NCI-H187 (cell line): Measurements from ENCODE around the gene IQSEC3.
A peak's percentile ranks its signal among the peaks of the same experiment; 100 is the strongest.
"Not testable (repeated sequence)": the region's sequence is repeated elsewhere in the genome, so short reads cannot be mapped to it uniquely, and the experiment has no call there.

Source experiments
- DNase-seq, 2 experiments: peaks; one replicate each; lab custom pipeline; 2025; lab: John Stamatoyannopoulos, UW

IQSEC3 gene

GRCh38 chr12:214003-214741 lies 147.6 kb downstream of the IQSEC3 start, which contains the start of gene SLC6A12:
Gene SLC6A12 (minus strand): TSS chr12:214157. CDS start chr12:209986, 4,171 bp downstream.
- no peak for DNase-seq

DNA sequence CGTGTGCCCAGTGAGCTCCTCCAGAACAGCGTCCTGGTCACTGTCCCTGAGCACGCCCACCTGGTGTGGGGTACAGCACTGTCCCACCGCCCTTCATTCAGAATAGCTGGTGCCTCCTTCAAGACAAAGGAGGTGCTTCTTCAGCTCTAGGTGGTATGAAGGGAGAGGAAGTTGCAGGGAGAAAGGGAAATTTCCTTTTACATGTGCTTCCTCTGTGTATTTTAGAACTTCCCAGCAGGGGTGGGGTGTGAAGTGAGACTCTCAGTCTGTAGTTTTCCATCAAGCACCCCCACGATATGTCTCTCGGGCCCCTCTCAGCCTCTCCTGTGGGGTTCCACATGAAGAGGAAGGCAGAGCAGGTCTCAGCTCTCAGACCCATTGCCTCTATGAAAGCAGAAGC lies 148.5 kb downstream of the IQSEC3 start:
- DNase-seq = no peak

DNA sequence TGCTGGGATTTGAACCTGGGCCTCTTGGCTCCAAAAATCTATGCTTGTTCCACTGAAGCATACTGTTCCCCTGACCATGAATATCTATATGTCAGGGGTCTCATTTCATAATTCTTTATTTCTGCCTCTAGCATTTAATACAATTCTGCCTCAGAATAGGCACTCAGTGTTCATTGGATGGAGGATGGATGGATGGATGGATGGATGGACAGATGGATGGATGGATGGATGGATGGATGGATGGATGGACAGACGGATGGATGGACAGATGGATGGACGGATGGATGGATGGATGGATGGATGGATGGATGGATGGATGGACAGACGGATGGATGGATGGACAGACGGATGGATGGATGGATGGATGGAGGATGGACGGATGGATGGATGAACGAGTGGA lies 150.5 kb downstream of the IQSEC3 start:
- not testable (repeated sequence) for DNase-seq

DNA sequence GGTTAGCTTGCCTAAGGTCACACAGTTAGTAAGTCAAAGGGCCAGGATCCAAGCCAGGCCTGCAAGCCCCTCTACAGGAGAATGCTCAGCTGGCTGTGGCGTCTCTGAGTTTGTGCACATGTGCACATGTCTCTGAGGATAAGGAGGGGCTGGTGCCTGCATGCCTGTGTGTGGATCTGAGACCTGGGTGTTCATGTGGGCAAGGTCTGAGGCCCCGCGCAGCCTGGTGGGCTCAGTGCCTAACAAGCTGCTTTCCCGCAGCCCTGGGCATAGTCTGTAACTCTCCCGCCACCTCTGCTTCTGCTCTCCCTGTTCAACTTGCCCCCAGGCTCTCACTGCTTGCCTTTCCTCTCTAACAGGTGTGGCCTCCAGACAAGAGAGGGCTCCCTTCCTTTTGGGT lies 151.7 kb downstream of the IQSEC3 start:
- DNase-seq = no peak

- no peak for DNase-seq
Observed at GRCh38 chr12:218728-219590, 152.4 kb downstream of the IQSEC3 start.

GRCh38 chr12:219891-220352 lies 153.4 kb downstream of the IQSEC3 start:
- DNase-seq = peak; percentile 6 to 11

- no peak for DNase-seq
Observed at GRCh38 chr12:220491-220890, 153.9 kb downstream of the IQSEC3 start.

DNA sequence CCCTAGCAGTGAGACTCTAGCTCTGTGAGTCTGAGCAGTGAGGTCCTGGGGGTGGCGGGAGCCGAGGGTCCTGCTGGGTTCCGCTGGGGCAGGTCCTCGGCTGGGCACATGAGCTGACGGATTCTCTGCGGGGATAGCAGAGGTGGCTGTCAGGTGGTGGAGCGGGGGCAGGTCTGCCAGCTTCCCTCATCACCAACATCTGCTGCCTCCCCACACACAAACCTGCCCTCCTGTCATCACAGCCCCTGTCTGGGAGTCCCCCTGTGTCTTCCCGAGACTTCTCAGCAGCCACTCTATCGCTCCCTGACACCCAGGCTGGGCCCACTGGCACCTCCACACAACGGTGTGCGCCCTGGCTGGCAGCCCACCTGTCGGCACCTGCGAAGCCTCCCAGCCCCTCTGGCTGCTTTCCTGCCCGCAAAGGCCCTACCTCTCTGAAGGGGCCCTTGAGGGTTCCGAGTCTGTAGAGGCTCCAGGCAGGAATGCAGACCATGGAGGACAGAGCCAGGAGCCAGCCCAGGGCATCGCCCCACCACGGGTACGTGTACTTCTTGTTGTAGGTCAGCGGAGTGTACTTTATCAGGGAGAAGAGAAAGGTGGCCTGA lies 154.5 kb downstream of the IQSEC3 start:
- no peak for DNase-seq

DNA sequence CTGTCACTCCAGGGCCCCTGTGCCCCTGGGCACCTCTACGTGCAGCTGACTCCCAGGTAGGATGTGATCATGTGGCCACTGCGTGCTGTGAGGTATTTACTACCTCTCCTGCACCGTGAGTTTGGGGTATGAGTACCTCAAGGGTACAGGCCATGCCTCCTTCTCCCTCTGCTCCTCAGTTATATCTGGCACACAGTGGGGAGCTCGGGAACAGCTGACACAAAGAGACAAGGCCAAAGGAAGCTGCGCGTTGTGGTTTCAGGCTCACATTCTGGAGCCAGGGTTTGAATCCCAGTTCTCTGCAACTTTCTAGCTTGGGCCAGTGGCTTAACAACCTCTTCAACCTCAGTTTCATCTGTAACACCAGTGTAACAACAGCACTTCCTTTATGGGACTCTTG lies 155.2 kb downstream of the IQSEC3 start:
- no peak for DNase-seq

GRCh38 chr12:223841-224240 lies 157.3 kb downstream of the IQSEC3 start:
- DNase-seq = no peak

GRCh38 chr12:224330-224729 lies 157.8 kb downstream of the IQSEC3 start:
- DNase-seq = no peak

DNA sequence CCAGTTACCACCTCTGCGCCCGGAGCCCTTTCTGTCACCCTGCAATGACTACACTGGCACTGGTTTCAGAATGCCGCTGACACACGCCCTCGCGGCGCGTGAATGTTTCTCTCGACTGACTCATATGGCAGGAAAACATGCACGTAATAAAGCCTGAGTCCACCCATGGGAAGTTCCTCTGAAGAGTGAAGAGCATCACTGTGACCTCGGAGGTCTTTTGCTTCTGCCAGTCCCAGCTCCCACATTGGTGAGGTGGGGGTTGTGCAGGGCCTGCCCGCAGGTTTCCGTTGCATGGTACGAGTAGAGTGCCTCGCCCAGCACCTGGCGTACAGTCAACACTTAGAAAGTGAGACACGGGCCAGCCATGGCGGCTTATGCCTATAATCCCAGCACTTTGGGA lies 158.4 kb downstream of the IQSEC3 start:
- no peak for DNase-seq

GRCh38 chr12:226401-226800 lies 159.8 kb downstream of the IQSEC3 start:
- DNase-seq = no peak

DNA sequence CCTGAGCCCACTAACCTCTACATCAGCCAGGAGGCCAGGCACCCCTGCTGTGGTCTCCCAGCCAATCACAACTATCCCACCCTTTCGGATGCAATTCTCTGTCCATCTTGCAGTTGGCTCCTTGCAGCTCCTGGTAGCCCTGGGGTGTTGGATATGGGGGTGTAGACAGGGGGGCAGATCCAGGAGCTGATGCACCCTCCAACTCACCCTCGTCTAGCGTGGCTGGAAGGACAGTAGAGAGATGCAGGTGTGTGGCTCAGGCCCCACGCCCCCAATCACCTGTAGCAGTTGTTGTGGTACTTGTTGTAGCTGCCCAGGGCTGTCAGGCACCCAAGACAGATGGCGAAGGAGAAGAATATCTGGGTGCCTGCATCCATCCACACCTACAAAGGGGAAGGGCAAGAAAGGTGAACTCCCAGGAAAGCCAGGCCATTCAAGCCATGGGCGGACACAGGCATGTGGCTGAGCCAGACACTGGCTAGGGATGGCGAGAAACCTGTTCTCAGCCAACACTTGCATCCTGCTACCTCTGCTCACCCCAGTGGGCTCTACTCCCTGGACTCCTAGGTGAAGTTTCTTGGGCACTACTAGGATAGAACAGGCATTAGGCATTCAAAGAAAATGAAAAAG lies 160.8 kb downstream of the IQSEC3 start:
- DNase-seq = no peak
